NCI-H2081 (cell line): ENCODE measurements around the gene FGF19.
"Not testable (repeated sequence)": the region's sequence is repeated elsewhere in the genome, so short reads cannot be mapped to it uniquely, and the experiment has no call there.

Source experiments
- DNase-seq, 2 experiments: peaks; one replicate each; lab custom pipeline; 2025; lab: John Stamatoyannopoulos, UW

The FGF19 gene

DNA sequence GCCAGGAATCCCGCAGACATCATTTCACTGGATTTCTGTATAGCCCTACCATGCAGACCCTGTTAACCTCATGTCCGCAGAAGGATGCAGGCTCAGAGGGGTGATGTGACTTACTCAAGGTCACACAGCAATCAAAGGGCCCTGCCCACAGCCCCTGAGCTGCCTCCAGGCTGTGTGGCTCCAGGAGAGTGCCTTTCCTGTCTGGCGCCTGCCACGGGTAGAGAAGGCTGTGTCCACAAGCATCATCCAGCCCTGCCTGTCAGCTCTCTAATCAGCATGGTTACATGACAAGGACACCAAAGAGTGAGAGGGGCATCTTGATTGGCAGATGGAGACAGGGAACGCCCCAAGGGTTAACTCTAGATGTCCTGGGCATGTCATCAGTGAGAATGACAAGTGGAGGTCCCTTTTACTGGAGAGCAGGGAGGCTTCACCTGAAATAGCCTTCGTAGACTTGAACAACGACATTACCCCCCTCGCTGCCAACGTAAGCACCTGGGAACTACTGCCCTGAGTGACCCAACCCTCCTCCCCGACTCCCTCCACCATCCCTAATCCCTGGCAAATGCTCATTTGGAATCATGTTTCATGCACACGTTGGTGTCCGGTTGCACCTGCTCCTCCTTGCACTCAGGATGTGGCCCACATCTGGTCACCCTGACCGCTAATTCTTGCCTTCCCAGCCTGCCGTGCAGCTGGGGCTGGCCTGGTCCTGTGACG lies 6.9 kb downstream of the FGF19 start:
- DNase-seq, result no peak

DNA sequence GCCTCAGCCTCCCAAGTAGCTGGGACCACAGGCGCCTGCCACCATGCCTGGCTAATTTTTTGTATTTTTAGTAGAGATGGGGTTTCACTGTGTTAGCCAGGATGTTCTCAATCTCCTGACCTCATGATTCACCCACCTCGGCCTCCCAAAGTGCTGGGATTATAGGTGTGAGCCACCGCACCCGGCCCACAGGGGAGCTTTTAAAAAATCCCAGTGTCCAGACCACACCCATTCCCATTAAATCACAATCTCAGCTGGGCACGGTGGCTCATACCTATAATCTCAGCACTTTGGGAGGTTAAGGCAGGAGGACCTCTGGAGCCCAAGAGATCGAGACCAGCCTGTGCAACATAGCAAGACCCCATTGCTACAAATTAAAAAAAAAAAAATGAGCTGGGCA lies 7.8 kb downstream of the FGF19 start:
- DNase-seq, result not testable (repeated sequence)

- no peak for DNase-seq
Observed at GRCh38 chr11:69695581-69695980, 8.2 kb downstream of the FGF19 start.

- no peak for DNase-seq
Observed at GRCh38 chr11:69694781-69695180, 9.0 kb downstream of the FGF19 start.

- DNase-seq, result no peak
Observed at GRCh38 chr11:69692422-69692821, 11.4 kb downstream of the FGF19 start.

DNA sequence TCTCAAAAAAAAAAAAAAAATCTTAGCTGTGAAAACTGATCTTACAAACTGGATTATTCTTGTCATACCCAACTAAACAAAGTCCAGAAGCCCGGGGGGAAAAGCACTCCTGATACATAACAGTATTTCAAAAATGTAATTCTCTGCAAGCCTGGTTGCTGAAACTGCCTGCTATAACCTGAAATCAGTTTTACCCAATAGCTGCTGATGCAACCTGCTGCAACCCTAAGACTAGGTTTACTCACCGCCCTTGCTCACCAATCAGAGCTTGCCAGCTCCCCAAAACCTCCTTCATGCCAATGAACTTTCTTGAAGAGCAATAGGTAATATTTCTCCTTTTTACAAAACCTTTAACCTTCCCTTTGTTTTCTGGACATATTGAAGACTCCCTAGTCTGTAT lies 12.4 kb downstream of the FGF19 start:
- no peak for DNase-seq

DNA sequence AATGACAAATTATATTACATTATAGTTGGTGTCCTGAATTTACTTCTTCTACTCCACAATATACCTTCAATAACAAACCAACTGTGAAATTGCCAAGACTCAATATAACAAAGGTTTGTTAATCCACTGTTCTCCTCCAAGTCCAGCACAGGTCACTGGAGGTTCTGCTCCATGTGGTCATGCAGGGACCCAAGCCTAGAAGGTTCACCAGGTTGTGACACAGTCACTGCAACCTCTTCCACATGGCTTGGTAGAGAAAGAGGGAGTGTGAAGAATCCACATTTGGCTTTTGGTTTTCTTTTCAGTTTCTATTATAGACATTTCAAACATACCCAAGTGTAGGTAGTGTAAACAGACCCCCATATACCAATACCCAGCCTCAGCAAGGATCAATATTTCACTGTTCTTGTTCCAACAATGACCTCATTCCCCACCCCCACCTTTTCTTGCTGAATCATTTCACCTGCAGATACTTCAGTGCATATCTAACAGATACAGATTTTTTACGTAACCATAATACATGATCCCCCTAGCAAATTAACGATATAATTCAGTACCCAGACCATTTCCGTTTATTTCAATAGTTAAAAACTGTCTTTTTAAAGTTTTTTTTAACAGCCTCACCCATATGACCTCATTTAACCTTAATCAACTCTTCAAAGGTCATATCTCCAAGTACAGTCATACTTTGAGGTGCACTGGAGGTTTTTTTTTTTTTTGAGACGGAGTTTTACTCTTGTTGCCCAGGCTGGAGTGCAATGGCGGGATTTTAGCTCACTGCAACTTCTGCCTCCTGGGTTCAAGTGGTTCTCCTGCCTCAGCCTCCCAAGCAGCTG lies 14.1 kb downstream of the FGF19 start:
- DNase-seq, result no peak

DNA sequence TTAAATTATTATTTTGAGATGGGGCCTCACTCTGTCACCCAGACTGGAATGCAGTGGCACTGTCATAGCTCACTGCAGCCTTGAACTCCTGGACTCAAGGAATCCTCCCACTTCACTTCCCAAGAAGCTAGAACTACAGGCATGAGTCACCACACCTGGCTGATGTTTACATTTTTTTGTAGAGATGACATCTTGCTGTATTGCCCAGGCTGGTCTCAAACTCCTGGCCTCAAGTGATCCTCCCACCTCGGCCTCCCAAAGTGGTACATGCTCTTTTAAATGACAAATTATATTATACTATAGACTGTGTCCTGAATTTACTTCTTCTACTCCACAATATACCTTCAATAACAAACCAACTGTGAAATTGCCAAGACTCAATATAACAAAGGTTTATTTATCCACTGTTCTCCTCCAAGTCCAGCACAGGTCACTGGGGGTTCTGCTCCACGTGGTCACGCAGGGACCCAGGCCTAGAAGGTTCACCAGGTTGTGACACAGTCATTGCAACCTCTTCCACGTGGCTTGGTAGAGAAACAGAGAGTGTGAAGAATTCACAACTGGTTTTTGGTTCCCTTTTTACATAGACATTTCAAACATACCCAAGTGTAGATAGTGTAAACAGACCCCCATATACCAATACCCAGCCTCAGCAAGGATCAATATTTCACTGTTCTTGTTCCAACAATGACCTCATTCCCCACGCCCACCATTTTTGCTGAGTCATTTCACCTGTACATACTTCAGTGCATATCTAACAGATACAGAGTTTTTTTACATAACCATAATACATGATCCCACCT lies 15.7 kb downstream of the FGF19 start:
- not testable (repeated sequence) for DNase-seq

- no peak for DNase-seq
Observed at GRCh38 chr11:69686856-69687255, 17.0 kb downstream of the FGF19 start.

DNA sequence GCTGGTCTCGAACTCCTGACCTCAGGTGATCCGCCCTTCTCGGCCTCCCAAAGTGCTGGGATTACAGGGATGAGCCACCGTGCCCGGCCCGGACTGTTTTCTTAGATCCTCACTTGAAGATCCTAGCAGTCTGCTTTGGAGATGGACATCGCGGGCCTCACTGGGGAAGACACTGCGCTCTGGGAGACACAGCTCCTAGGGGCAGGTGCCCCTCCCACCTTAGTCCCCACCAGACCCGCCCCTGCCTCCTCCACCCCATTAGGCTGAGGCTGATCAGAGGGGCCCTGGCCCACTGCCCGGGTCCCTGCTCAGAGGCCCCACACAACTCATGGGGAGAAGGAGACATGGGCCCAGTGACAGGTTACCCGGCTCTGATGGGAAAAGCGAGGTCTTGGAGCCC lies 17.4 kb downstream of the FGF19 start:
- no peak for DNase-seq

GRCh38 chr11:69685348-69685747 lies 18.5 kb downstream of the FGF19 start:
- no peak for DNase-seq

GRCh38 chr11:69684651-69685050 lies 19.2 kb downstream of the FGF19 start:
- no peak for DNase-seq

GRCh38 chr11:69683764-69684333 lies 20.0 kb downstream of the FGF19 start:
- peak in 1 of 2 experiments; percentile 7 for DNase-seq

DNA sequence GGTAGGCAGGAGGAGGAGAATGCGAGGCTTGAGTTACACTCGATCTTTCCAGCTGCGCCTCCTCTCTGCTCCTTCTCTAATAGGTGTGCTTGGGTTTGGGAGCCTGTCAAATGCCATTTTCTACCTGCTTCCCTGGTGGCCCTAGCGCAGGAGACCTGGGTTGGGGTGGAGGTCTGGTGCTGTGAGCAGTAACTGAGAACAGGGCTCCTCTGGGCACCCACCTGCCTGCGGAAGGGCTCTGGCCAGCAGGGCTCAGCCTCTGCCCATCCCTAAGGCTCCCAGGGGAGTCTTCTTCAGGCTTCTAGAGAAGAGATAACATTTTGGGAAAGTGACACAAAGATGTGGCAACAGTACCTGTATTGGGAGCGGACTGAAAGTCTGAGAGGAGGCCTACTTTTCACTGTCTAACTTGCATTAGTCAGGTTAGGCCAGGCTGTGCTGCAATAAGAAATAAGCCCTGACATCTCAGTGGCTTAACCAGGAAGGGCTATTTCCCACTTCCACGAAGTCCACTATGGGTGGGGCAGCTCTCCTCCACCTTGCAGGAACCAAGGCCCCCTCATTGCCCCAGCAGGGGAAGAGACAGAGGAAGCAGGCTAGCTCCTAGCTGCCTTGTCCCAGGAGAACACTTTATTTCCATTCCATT lies 21.0 kb downstream of the FGF19 start:
- no peak for DNase-seq

GRCh38 chr11:69682221-69682620 lies 21.6 kb downstream of the FGF19 start:
- no peak for DNase-seq

DNA sequence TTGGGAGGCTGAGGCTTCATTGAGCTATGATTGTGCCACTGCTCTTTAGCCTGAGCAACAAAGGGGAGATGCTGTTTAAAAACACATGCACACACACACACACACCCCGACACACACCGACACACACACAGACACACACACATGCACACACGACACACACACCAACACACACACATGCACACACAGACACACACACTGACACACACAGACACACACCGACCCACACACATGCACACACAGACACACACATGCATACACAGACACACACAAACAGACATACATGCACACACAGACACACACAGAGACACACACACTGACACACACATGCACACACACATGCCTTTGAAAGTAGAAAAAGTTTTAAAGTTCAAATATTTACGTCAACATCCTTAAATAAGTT lies 23.1 kb downstream of the FGF19 start:
- no peak for DNase-seq

GRCh38 chr11:69677749-69678148 lies 26.1 kb downstream of the FGF19 start:
- no peak for DNase-seq

GRCh38 chr11:69674886-69675714 lies 28.7 kb downstream of the FGF19 start, which contains the start of gene LTO1:
TSS of gene LTO1 (minus strand) at chr11:69675353. CDS start at chr11:69675239, 114 bp downstream.
- DNase-seq, result peak; percentile 92 to 94

GRCh38 chr11:69674267-69674885 lies 29.4 kb downstream of the FGF19 start:
- DNase-seq, result peak in 1 of 2 experiments; percentile 19
